WERI-Rb-1 (cell line): Measurements from ENCODE around the gene GALNT17.

ENCODE experiments used
- DNase-seq: peaks from one replicate; pipeline ENCODE4 v3.0.0-alpha.2; 2020
- H3K27ac ChIP-seq: fragments of 250-450 bp; sonication (Bioruptor Pico); 2 replicates; pipeline ENCODE4 v1.5.1; 2020; ENCODE audit warnings: mild to moderate bottlenecking, moderate library complexity
- H3K27me3 ChIP-seq: fragments of 250-450 bp; sonication (Bioruptor Pico); 2 replicates; pipeline ENCODE4 v1.5.1; 2021; ENCODE audit warnings: mild to moderate bottlenecking, low read depth, moderate library complexity; ENCODE audit not compliant: insufficient read depth, severe bottlenecking
- H3K36me3 ChIP-seq: fragments of 250-450 bp; sonication (Bioruptor Pico); 2 replicates; pipeline ENCODE4 v1.5.1; 2020; ENCODE audit warnings: mild to moderate bottlenecking, moderate library complexity
- H3K4me3 ChIP-seq: 2 replicates; pipeline ENCODE4 v1.5.1; 2011; ENCODE audit warnings: low read depth, mild to moderate bottlenecking, control low read depth, low read length
- H3K9me3 ChIP-seq: fragments of 250-450 bp; sonication (Bioruptor Pico); 2 replicates; pipeline ENCODE4 v1.5.1; 2021; ENCODE audit warnings: mild to moderate bottlenecking, moderate library complexity; ENCODE audit not compliant: severe bottlenecking
- TF ChIP-seq, protein P1 (sequence below): IDR thresholded peaks from 2 replicates; pipeline ENCODE4 v1.5.1; 2011; ENCODE audit warnings: low read depth, mild to moderate bottlenecking, control low read depth, inconsistent platforms, low read length

The GALNT17 gene

DNA sequence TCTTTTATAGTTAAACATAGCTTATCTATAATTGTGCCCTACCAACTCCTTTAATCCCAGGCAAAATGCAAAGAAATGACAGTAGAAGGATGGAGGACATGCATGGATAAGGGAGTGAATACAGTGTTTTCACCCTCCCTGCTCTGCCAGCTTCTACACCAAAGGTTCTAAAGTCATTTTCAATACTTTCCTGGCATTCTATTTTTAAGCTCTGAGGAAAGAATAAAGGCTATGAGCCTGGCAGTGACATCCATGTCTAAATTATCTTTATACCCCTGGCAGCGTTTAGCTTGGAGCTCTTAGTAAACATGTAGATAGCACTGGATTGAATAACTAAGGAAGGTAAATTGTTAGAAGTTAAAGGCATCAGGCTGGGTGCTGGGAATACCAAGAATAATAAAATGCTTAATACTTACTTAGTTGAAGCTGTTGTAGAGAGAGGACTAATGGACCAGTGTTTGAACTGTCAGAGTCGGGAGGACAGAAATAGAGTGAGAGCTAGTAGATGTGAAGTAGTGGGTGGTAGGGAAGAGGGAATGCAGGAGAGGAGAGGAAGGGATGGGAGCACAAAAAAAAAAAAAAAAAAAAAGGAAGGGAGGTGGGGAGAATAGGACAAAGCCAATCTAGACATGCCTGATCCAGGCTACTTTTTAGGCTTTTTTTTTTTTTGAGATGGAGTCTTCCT, 518.9 kb downstream of the GALNT17 start:
- Histone ChIP-seq H3K27ac (no peak overlapping the region), H3K27me3 (no peaks in the 10 kb centered on the region), H3K9me3 (no peaks in the 10 kb centered on the region), H3K36me3 (no peaks in the 10 kb centered on the region), H3K4me3 (no peak overlapping the region)
- DNase-seq = no peak
- TF ChIP-seq, protein P1, sequence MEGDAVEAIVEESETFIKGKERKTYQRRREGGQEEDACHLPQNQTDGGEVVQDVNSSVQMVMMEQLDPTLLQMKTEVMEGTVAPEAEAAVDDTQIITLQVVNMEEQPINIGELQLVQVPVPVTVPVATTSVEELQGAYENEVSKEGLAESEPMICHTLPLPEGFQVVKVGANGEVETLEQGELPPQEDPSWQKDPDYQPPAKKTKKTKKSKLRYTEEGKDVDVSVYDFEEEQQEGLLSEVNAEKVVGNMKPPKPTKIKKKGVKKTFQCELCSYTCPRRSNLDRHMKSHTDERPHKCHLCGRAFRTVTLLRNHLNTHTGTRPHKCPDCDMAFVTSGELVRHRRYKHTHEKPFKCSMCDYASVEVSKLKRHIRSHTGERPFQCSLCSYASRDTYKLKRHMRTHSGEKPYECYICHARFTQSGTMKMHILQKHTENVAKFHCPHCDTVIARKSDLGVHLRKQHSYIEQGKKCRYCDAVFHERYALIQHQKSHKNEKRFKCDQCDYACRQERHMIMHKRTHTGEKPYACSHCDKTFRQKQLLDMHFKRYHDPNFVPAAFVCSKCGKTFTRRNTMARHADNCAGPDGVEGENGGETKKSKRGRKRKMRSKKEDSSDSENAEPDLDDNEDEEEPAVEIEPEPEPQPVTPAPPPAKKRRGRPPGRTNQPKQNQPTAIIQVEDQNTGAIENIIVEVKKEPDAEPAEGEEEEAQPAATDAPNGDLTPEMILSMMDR = no peak

DNA sequence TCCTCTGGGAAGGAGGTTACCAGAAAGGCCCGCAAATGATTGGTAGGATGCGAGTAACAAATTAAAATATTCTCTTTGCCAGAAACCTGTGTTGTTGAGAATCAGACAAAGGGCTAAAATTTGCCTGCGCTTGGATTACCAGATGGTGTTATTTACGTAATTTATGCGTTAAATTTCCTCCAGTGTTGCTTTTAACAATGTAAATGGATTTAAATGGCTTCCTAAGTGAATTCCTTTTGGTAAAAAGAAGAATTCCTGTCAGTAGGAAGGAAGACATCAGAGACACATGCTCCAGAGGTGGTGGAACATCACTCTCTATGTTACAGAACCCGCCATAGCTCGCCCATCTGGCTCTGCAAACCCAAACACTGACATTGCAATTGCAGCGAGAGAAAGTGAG, 520.6 kb downstream of the GALNT17 start:
- Histone ChIP-seq H3K9me3 (no peaks in the 10 kb centered on the region), H3K27me3 (peaks cover 7% of the 10 kb centered on the region), H3K4me3 (no peak overlapping the region), H3K36me3 (no peaks in the 10 kb centered on the region), H3K27ac (no peak overlapping the region)
- TF ChIP-seq, protein P1 = no peak
- no peak for DNase-seq

DNA sequence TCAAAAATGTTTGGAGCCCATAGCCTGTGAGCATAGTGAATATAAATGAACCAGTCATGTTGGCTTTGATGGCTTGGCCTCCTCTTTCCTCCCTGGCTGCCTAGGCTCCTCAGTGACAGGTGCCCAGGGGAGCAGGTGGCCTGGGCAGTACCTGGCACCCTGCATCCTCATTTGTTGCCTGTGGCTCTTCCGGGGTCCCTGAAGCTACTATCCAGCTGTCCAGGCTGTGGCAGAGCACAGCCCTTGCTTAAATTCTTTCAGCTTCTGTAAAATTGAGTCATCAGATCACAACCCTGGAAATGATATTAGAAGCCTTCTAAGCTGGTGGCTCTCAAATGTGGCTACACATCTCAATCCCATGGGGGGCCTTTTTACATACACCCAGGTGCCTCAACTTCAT, 525.4 kb downstream of the GALNT17 start:
- no peaks in the 10 kb centered on the region for H3K36me3 ChIP-seq
- no peak overlapping the region for H3K27ac ChIP-seq
- H3K9me3 ChIP-seq = no peaks in the 10 kb centered on the region
- H3K27me3 ChIP-seq = peaks cover 14% of the 10 kb centered on the region
- no peak for DNase-seq
- H3K4me3 ChIP-seq = no peak overlapping the region
- TF ChIP-seq, protein P1 = no peak

DNA sequence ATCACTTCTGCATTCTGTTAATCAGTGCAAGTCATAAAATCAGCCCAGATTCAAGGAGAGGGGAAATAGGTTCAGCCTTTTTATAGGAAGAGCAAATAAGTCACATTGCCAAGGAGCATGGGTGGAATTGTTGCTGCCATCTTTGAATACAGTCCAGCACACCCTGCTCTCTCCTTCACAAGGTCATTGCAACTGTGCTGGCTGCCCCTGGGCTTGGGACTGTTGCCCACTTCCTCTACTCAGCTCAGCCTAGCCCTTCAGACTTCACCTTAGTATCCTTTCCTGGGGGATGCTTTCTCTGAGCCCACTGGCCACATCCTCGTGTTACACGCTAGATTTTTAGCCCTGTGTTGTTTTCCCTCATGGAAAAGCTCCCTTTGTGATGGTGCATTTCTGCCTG, 527.7 kb downstream of the GALNT17 start:
- TF ChIP-seq, protein P1 = no peak
- H3K27me3 ChIP-seq = peaks cover 32% of the 10 kb centered on the region
- DNase-seq = no peak

DNA sequence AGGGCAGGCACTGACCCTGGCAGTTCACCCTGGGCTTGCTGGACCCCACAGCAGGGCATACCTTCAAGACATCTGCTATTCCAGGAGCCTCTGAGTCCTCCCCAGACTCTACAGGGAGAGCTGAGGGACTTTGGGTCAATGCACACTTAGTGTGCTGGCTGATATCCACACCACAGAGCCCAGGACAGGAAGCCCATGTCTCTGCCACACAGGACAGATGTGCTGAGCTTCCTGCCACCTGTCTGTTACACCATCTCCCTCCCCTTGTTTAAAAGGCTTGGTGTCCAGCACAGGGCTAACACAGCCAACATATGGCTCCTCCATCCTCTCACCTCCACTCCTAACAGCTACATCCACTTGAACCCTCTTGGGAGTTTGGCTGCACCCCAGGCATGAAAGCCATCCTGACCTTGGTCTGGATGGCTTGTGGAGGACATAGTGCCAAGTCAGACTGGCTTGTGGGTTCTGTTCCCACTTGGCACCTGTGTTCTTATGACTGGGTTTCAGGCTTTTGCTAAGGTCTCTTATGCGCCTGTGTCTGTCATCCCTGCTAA, 529.8 kb downstream of the GALNT17 start:
- H3K36me3 ChIP-seq = no peaks in the 10 kb centered on the region
- TF ChIP-seq, protein P1 = no peak
- no peak for DNase-seq
- H3K4me3 ChIP-seq = no peak overlapping the region
- H3K27ac ChIP-seq = no peak overlapping the region
- peaks cover 31% of the 10 kb centered on the region for H3K27me3 ChIP-seq
- H3K9me3 ChIP-seq = peaks cover 18% of the 10 kb centered on the region

More for the DNA sequence above, 527.7 kb downstream of the GALNT17 start:
- H3K36me3 ChIP-seq = no peaks in the 10 kb centered on the region
- peaks cover 13% of the 10 kb centered on the region for H3K9me3 ChIP-seq
- H3K4me3 ChIP-seq = no peak overlapping the region
- H3K27ac ChIP-seq = no peak overlapping the region
